ENCODE data around the gene LAGE3.

DNA sequence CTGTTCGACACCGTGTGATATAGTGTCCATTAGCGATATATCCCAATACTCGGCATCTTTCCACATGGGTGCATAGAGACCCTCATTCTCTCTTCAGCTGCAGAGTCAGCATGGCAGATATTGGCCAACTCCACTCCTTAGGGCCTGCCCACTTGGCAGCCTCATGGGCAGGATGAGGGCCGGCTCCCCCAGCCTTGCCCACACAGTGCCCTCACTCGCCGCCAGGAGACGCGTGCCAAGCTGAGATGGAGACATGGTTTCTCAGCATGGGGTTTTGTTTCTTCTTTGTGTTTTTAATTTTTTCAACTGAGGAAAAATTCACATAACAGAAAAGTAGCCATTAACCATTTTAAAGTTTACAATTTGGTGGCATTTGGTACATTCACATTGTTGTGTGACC lies 26.3 kb downstream of the LAGE3 start:
- TF ChIP-seq, protein P1, sequence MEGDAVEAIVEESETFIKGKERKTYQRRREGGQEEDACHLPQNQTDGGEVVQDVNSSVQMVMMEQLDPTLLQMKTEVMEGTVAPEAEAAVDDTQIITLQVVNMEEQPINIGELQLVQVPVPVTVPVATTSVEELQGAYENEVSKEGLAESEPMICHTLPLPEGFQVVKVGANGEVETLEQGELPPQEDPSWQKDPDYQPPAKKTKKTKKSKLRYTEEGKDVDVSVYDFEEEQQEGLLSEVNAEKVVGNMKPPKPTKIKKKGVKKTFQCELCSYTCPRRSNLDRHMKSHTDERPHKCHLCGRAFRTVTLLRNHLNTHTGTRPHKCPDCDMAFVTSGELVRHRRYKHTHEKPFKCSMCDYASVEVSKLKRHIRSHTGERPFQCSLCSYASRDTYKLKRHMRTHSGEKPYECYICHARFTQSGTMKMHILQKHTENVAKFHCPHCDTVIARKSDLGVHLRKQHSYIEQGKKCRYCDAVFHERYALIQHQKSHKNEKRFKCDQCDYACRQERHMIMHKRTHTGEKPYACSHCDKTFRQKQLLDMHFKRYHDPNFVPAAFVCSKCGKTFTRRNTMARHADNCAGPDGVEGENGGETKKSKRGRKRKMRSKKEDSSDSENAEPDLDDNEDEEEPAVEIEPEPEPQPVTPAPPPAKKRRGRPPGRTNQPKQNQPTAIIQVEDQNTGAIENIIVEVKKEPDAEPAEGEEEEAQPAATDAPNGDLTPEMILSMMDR (IDR thresholded peaks at IDR 0.05) = no peak
- TF ChIP-seq EP300 (IDR thresholded peaks at IDR 0.05) (no peak), POLR2A (IDR thresholded peaks at IDR 0.05) (no peak), POLR2AphosphoS5 (IDR thresholded peaks at IDR 0.05) (no peak)

Measured in gastroesophageal sphincter (tissue), 3 donors.